Neural crest cell (in vitro differentiated cells): ENCODE measurements around the gene SLC36A1. TPM values are rescaled to one million over a fixed set of nuclear protein-coding genes. Genes with fewer than 3 reads are reported as not detected.
A peak's percentile ranks its signal among the peaks of the same experiment; 100 is the strongest.

Experiments
- DNase-seq: peaks from one replicate; pipeline ENCODE4 v3.0.0; 2021; ENCODE audit warnings: low read depth, mixed read lengths, low spot score
- H3K27ac Mint-ChIP-seq: one replicate; pipeline ENCODE4 v1.8.0; 2021; ENCODE audit warnings: mild to moderate bottlenecking, mixed read lengths; ENCODE audit not compliant: unreplicated experiment
- H3K27me3 Mint-ChIP-seq: 2 replicates; pipeline ENCODE4 v1.8.0; 2021; ENCODE audit warnings: low read depth, mild to moderate bottlenecking, mixed read lengths
- H3K36me3 Mint-ChIP-seq: 2 replicates; pipeline ENCODE4 v1.8.0; 2021; ENCODE audit warnings: low read depth, mild to moderate bottlenecking, mixed read lengths
- H3K4me1 Mint-ChIP-seq: 2 replicates; pipeline ENCODE4 v1.8.0; 2021; ENCODE audit warnings: mixed read lengths
- H3K4me3 Mint-ChIP-seq: one replicate; pipeline ENCODE4 v1.8.0; 2021; ENCODE audit warnings: mild to moderate bottlenecking, mixed read lengths
- H3K9me3 Mint-ChIP-seq: 2 replicates; pipeline ENCODE4 v1.8.0; 2021; ENCODE audit warnings: mixed read lengths
- CTCF ChIP-seq: fragments of 200-600 bp; sonication (generic); conservative IDR thresholded peaks from 2 replicates; pipeline ENCODE4 v1.5.0; 2021; ENCODE audit warnings: antibody characterized with exemption, mild to moderate bottlenecking
- long read RNA-seq: library from polyadenylated mRNA; unstranded; transcript quantifications from one replicate; pipeline ENCODE4 v2.0.0, GENCODE V29; 2020
- total RNA-seq: library from RNA; stranded (reverse); gene quantifications from 2 replicates; pipeline ENCODE4 v1.2.1, GENCODE V29; 2021

SLC36A1 gene
- 19.3 and 21.7 TPM in 2 replicates for total RNA-seq
- long read RNA-seq, partial matches to known transcripts: 0 of 4 reads
- long read RNA-seq, other reads (novel, unspliced or antisense): 4 of 4 reads

GRCh38 chr5:151447174-151448037, at the start of gene SLC36A1:
TSS of gene SLC36A1 (plus strand) at chr5:151447603. CDS start at chr5:151458793, 11,190 bp downstream.
- no peaks in the 10 kb centered on the region for H3K36me3 Mint-ChIP-seq
- peaks cover 11% of the 10 kb centered on the region for H3K27me3 Mint-ChIP-seq
- H3K9me3 Mint-ChIP-seq: no peaks in the 10 kb centered on the region
- peak; percentile 97 for DNase-seq
- peak within 1 kb of the TSS; percentile 94 for H3K4me3 Mint-ChIP-seq
- peaks cover 21% of the 10 kb centered on the region for H3K4me1 Mint-ChIP-seq
- peak; percentile 91 for TF ChIP-seq CTCF
- peak within 1 kb of the TSS; percentile 98 for H3K27ac Mint-ChIP-seq

- no peak for TF ChIP-seq CTCF
- Mint-ChIP-seq H3K27me3 (peaks cover 36% of the 10 kb centered on the region), H3K4me3 (no peak overlapping the region), H3K9me3 (peaks cover 8% of the 10 kb centered on the region), H3K36me3 (no peaks in the 10 kb centered on the region), H3K4me1 (peaks cover 8% of the 10 kb centered on the region), H3K27ac (no peak overlapping the region)
- DNase-seq: no peak
Observed at GRCh38 chr5:151405334-151406160, 41.9 kb upstream of the SLC36A1 start.

GRCh38 chr5:151406322-151406947, 41.0 kb upstream of the SLC36A1 start:
- Mint-ChIP-seq H3K4me3 (no peak overlapping the region), H3K4me1 (peaks cover 8% of the 10 kb centered on the region), H3K27me3 (peaks cover 31% of the 10 kb centered on the region), H3K9me3 (peaks cover 4% of the 10 kb centered on the region), H3K36me3 (no peaks in the 10 kb centered on the region), H3K27ac (no peak overlapping the region)
- TF ChIP-seq CTCF: peak; percentile 60
- DNase-seq: no peak

- DNase-seq: no peak
- Mint-ChIP-seq H3K27me3 (peaks cover 21% of the 10 kb centered on the region), H3K27ac (peak overlapping the region; percentile 24), H3K4me1 (peaks cover 8% of the 10 kb centered on the region), H3K4me3 (no peak overlapping the region), H3K36me3 (no peaks in the 10 kb centered on the region), H3K9me3 (no peaks in the 10 kb centered on the region)
- no peak for TF ChIP-seq CTCF
Observed at GRCh38 chr5:151408591-151409230, 38.7 kb upstream of the SLC36A1 start.

GRCh38 chr5:151413800-151414199, 33.6 kb upstream of the SLC36A1 start:
- Mint-ChIP-seq H3K4me3 (no peak overlapping the region), H3K27me3 (peaks cover 19% of the 10 kb centered on the region), H3K4me1 (peaks cover 3% of the 10 kb centered on the region), H3K9me3 (peaks cover 6% of the 10 kb centered on the region), H3K36me3 (no peaks in the 10 kb centered on the region), H3K27ac (no peak overlapping the region)
- DNase-seq: no peak
- TF ChIP-seq CTCF: no peak
